ENCODE data around the gene RASSF1.

DNA sequence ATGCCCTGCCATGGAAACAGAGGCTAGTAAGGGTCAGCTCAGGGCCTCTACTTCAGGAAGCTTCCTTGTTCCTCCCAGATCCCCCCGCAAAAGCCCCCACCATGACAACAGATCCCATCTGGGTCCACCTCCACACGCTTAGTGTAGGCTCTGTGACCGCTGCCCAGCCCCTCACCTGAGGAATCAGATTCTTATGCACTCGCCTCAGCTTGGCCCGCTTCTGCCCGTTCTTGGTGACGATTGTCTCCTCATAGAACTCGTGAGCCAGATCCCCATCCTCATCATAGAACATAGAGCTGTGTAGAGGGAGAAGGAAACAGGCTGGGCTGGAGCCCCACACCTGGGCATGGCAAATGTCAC, 14.5 kb downstream of the RASSF1 start:
- TF ChIP-seq EP300 (conservative IDR thresholded peaks at IDR 0.05; ENCODE audit: poor library complexity, severe bottlenecking) (no peak), EZH2 (IDR thresholded peaks at IDR 0.05; ENCODE audit: borderline replicate concordance, insufficient read depth, low read length, poor library complexity, severe bottlenecking) (no peak)
- TF ChIP-seq, protein P1, sequence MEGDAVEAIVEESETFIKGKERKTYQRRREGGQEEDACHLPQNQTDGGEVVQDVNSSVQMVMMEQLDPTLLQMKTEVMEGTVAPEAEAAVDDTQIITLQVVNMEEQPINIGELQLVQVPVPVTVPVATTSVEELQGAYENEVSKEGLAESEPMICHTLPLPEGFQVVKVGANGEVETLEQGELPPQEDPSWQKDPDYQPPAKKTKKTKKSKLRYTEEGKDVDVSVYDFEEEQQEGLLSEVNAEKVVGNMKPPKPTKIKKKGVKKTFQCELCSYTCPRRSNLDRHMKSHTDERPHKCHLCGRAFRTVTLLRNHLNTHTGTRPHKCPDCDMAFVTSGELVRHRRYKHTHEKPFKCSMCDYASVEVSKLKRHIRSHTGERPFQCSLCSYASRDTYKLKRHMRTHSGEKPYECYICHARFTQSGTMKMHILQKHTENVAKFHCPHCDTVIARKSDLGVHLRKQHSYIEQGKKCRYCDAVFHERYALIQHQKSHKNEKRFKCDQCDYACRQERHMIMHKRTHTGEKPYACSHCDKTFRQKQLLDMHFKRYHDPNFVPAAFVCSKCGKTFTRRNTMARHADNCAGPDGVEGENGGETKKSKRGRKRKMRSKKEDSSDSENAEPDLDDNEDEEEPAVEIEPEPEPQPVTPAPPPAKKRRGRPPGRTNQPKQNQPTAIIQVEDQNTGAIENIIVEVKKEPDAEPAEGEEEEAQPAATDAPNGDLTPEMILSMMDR (IDR thresholded peaks at IDR 0.05; ENCODE audit: poor library complexity, severe bottlenecking): no peak
